Measurements from ENCODE around the gene ZBTB12. TPM values are rescaled to one million over a fixed set of nuclear protein-coding genes. Genes with fewer than 3 reads are reported as not detected.

The ZBTB12 gene
- total and polyA plus RNA-seq, 2 experiments from 2014 or later = 4.4 TPM; not detected in 1

- Histone ChIP-seq H2AFZ (peak overlapping the region; percentile 59), H4K20me1 (ENCODE audit: insufficient read depth, poor library complexity, severe bottlenecking) (no peaks in the 10 kb centered on the region), H3K4me3 (peak overlapping the region; percentile 61), H3K27ac (peak overlapping the region; percentile 84), H3K79me2 (peaks cover 30% of the 10 kb centered on the region), H3K4me1 (ENCODE audit: insufficient read depth) (peaks cover 24% of the 10 kb centered on the region), H3K9me3 (ENCODE audit: low read depth) (no peaks in the 10 kb centered on the region), H3K36me3 (replicated peaks; ENCODE audit: insufficient read depth, low read depth) (no peaks in the 10 kb centered on the region), H3K27me3 (no peaks in the 10 kb centered on the region), H3K9me2 (replicated peaks; ENCODE audit: insufficient read depth) (no peaks in the 10 kb centered on the region), H3K4me2 (peak overlapping the region; percentile 77)
- WGBS (ENCODE audit: low lambda C conversion rate, missing lambda C conversion rate) = 50% methylated on average over 2 of the region's 45 CpGs
- DNase-seq (ENCODE audit: low spot score) = peak; percentile 76
- TF ChIP-seq EZH2phosphoT487 (IDR thresholded peaks at IDR 0.05; ENCODE audit: low read depth, severe bottlenecking, unreplicated experiment) (no peak), EZH2 (IDR thresholded peaks at IDR 0.05; ENCODE audit: borderline replicate concordance) (no peak), CTCF (IDR thresholded peaks at IDR 0.05; ENCODE audit: poor library complexity) (no peak)
These were observed 402 bp downstream of the ZBTB12 start for GRCh38 chr6:31901415-31901952.

- H3K4me2 ChIP-seq = peak overlapping the region; percentile 77
- WGBS (ENCODE audit: low lambda C conversion rate, missing lambda C conversion rate) = 57% methylated on average over 29 of the region's 29 CpGs
- H4K20me1 ChIP-seq (ENCODE audit: insufficient read depth, poor library complexity, severe bottlenecking) = no peaks in the 10 kb centered on the region
- peak overlapping the region; percentile 59 for H2AFZ ChIP-seq
- H3K4me1 ChIP-seq (ENCODE audit: insufficient read depth) = peaks cover 24% of the 10 kb centered on the region
- peaks cover 30% of the 10 kb centered on the region for H3K79me2 ChIP-seq
- no peak for DNase-seq (ENCODE audit: low spot score)
- no peaks in the 10 kb centered on the region for H3K9me2 ChIP-seq (replicated peaks; ENCODE audit: insufficient read depth)
- H3K9me3 ChIP-seq (ENCODE audit: low read depth) = no peaks in the 10 kb centered on the region
- peak overlapping the region; percentile 61 for H3K4me3 ChIP-seq
- TF ChIP-seq CTCF (IDR thresholded peaks at IDR 0.05; ENCODE audit: poor library complexity) (no peak), EZH2phosphoT487 (IDR thresholded peaks at IDR 0.05; ENCODE audit: low read depth, severe bottlenecking, unreplicated experiment) (no peak), EZH2 (IDR thresholded peaks at IDR 0.05; ENCODE audit: borderline replicate concordance) (no peak)
- H3K36me3 ChIP-seq (replicated peaks; ENCODE audit: insufficient read depth, low read depth) = no peaks in the 10 kb centered on the region
- peak overlapping the region; percentile 84 for H3K27ac ChIP-seq
- no peaks in the 10 kb centered on the region for H3K27me3 ChIP-seq
These were observed 920 bp downstream of the ZBTB12 start for GRCh38 chr6:31900917-31901414.

- Histone ChIP-seq H3K27ac (no peak overlapping the region), H4K20me1 (ENCODE audit: insufficient read depth, poor library complexity, severe bottlenecking) (no peaks in the 10 kb centered on the region), H3K4me3 (no peak overlapping the region), H3K9me3 (ENCODE audit: low read depth) (no peaks in the 10 kb centered on the region), H2AFZ (no peak overlapping the region), H3K9me2 (replicated peaks; ENCODE audit: insufficient read depth) (no peaks in the 10 kb centered on the region), H3K4me1 (ENCODE audit: insufficient read depth) (peaks cover 24% of the 10 kb centered on the region), H3K27me3 (no peaks in the 10 kb centered on the region), H3K79me2 (peaks cover 37% of the 10 kb centered on the region), H3K4me2 (peak overlapping the region; percentile 89), H3K36me3 (replicated peaks; ENCODE audit: insufficient read depth, low read depth) (no peaks in the 10 kb centered on the region)
- DNase-seq (ENCODE audit: low spot score) = no peak
- no peak for TF ChIP-seq EZH2 (IDR thresholded peaks at IDR 0.05; ENCODE audit: borderline replicate concordance)
- no peak for TF ChIP-seq EZH2phosphoT487 (IDR thresholded peaks at IDR 0.05; ENCODE audit: low read depth, severe bottlenecking, unreplicated experiment)
- no peak for TF ChIP-seq CTCF (IDR thresholded peaks at IDR 0.05; ENCODE audit: poor library complexity)
- 92% methylated on average over 40 of the region's 49 CpGs for WGBS (ENCODE audit: low lambda C conversion rate, missing lambda C conversion rate)
These were observed 1.8 kb downstream of the ZBTB12 start for GRCh38 chr6:31899882-31900722.

Measured in hepatocyte (in vitro differentiated cells).